HG02763 (cell line): ENCODE data around the gene NISCH.

Source experiments
- ATAC-seq: cut with Tn5 transposase; IDR thresholded peaks from one replicate; pipeline ENCODE4 v1.9.1; 2021; ENCODE audit warnings: mild to moderate bottlenecking, moderate library complexity; ENCODE audit not compliant: unreplicated experiment

The NISCH gene

GRCh38 chr3:52509753-52510328 lies 54.4 kb downstream of the NISCH start:
- ATAC-seq = no peak

- no peak for ATAC-seq
Observed at GRCh38 chr3:52511509-52511908, 56.1 kb downstream of the NISCH start.

- no peak for ATAC-seq
Observed at GRCh38 chr3:52512105-52512504, 56.7 kb downstream of the NISCH start.

GRCh38 chr3:52512727-52513126 lies 57.3 kb downstream of the NISCH start:
- no peak for ATAC-seq

GRCh38 chr3:52513281-52513680 lies 57.9 kb downstream of the NISCH start:
- no peak for ATAC-seq

GRCh38 chr3:52514576-52514975 lies 59.2 kb downstream of the NISCH start:
- ATAC-seq = no peak

GRCh38 chr3:52515192-52515591 lies 59.8 kb downstream of the NISCH start:
- no peak for ATAC-seq

- ATAC-seq = no peak
Observed at GRCh38 chr3:52516509-52517195, 61.2 kb downstream of the NISCH start.

- no peak for ATAC-seq
Observed at GRCh38 chr3:52517796-52518722, 62.7 kb downstream of the NISCH start.

- ATAC-seq = no peak
Observed at GRCh38 chr3:52518723-52519444, 63.5 kb downstream of the NISCH start.

GRCh38 chr3:52519445-52520140 lies 64.2 kb downstream of the NISCH start:
- ATAC-seq = no peak

- ATAC-seq = no peak
Observed at GRCh38 chr3:52520141-52520667, 64.8 kb downstream of the NISCH start.

GRCh38 chr3:52520716-52521487 lies 65.5 kb downstream of the NISCH start:
- no peak for ATAC-seq

GRCh38 chr3:52521488-52521824 lies 66.1 kb downstream of the NISCH start:
- no peak for ATAC-seq

GRCh38 chr3:52521881-52522650 lies 66.7 kb downstream of the NISCH start:
- no peak for ATAC-seq

GRCh38 chr3:52522651-52523251 lies 67.3 kb downstream of the NISCH start:
- ATAC-seq = no peak

- ATAC-seq = no peak
Observed at GRCh38 chr3:52523386-52524257, 68.2 kb downstream of the NISCH start.
